ENCODE data around the gene RHEX. TPM values are rescaled to one million over a fixed set of nuclear protein-coding genes. Genes with fewer than 3 reads are reported as not detected.

Gene RHEX, protein sequence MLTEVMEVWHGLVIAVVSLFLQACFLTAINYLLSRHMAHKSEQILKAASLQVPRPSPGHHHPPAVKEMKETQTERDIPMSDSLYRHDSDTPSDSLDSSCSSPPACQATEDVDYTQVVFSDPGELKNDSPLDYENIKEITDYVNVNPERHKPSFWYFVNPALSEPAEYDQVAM
- 2.2 TPM in 1 of 2 replicates, not detected in the other for total RNA-seq

DNA sequence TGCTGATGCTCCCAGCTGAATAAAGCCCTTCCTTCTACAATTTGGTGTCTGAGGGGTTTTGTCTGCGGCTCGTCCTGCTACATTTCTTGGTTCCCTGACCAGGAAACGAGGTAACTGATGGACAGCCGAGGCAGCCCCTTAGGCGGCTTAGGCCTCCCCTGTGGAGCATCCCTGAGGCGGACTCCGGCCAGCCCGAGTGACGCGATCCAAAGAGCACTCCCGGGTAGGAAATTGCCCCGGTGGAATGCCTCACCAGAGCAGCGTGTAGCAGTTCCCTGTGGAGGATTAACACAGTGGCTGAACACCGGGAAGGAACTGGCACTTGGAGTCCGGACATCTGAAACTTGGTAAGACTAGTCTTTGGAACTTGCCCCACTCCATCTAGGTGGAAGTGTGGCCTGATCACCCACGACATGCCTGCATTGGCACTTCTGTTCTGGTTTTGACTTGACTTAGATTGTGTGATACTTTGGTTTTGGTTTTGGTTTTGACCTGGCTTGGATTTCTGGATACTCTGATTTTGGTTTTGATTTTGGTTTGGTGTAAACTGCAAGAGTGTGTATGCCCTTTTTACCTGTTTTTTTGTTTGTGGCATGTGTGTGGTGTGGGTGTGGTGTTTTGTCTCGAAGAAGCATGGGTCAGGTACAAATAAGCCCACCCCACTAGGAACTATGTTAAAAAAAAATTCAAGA is at the start of gene RHEX:
TSS of gene RHEX (plus strand) at position 255 of the 692 bp plus-strand sequence. CDS start 44,656 bp downstream, outside the sequence.

DNA sequence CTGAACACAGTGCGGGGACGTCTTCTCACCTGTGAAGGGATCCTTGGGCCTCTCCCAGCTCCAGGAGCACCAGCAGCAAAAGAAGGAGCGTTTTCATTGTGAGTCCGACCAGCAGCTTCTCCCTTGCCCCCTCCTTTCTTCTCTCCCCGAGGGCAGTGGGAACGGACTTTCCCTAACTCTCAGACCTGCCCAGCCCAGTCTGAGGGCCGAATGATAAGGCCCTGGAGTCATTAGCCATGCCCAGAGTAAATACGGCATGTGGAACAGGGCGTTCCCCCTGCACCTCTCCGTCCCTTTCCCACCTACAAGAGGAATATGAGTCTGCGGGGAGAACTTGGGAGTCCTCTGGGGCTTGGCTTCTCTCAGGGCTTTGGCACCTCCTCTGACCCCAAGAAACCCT is 29.3 kb upstream of the RHEX start, which contains the start of gene CTSE:
TSS of gene CTSE (minus strand) at position 201 of the 400 bp plus-strand sequence. CDS start at position 97, 104 bp downstream.

DNA sequence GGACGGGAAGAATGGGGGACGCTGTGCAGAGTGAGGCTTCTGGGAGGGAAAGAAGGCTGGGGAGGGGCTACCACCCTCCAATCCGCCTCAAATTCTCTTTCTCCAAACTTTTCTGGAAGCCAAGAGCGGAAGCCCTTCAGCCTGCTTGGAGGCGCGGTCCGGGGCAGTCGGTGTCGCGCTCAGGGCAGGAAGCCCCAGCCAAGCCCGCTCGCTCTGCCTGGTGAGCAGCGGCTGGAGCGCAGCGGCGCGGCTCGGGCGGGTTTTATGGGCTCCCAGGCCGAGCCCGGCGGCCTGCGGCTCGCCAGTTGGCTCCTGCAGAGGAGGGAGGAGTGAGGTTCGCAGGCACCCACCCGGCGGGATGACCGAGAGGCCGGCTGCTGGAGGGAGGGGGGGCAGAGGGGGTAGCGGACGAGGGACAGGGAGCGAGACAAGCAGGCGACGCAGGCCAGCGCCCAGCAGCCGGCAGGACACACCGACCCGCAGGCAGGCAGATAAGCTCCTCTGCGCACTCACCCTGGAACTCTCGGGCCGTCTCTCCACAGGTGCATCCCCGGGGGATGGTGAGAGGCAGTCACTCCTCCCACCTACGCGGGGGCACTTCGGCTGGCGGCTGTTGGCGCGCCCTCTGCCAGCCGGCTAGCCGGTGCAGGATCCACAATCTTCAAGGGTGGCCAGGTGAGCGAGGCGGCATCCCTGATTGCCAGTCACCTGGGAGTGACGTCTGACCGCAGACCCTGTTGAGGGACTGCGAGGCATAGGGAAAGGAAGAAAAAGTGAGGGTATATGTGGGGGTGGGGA is 64.4 kb downstream of the RHEX start, which contains the start of gene AVPR1B:
TSS of gene AVPR1B (minus strand) at position 238 of the 798 bp plus-strand sequence. CDS start 498 bp downstream, outside the sequence.

Other genes with a start within 250 kb of the RHEX start
- 7.2 and 11.3 TPM in 2 replicates for gene SLC41A1, start 240.0 kb upstream of the RHEX start, total RNA-seq
- gene PM20D1, start 203.0 kb upstream of the RHEX start, total RNA-seq: not detected in 2 replicates
- gene SLC26A9, start 109.7 kb upstream of the RHEX start, total RNA-seq: under 0.01 TPM in 1 of 2 replicates, not detected in the other
- 4.6 and 7.2 TPM in 2 replicates for gene RAB7B, start 49.8 kb upstream of the RHEX start, total RNA-seq
- gene CTSE, start 29.3 kb upstream of the RHEX start, total RNA-seq: 1.9 TPM in 1 of 2 replicates, not detected in the other
- not detected in 2 replicates for gene AVPR1B, start 64.2 kb downstream of the RHEX start, total RNA-seq
- 0.43 and 1.4 TPM in 2 replicates for gene FAM72A, start 149.7 kb downstream of the RHEX start, total RNA-seq
- 12.6 and 27.5 TPM in 2 replicates for gene SRGAP2, start 150.4 kb downstream of the RHEX start, total RNA-seq